ENCODE results near the gene TRIP11.

DNA sequence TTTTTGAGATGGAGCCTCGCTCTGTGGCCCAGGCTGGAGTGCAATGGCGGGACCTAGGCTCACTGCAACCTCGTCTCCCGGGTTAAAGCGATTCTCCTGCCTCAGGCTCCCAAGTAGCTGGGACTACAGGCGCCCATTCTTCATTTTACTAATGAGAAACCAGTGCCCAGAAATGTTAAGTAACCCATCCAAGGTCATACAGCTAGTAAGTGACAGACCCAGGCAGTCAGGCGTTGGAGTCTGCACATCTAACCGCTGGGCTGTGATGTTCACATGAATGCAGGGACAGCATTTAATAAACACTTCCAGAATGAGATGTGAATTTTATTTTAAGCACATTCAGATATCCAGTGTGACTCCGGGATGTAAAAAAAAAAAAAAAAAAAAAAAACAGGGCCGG lies 1.3 kb upstream of the TRIP11 start:
- TF ChIP-seq POLR2AphosphoS5 (IDR thresholded peaks at IDR 0.05; ENCODE audit: borderline replicate concordance, low read depth, low read length) = no peak
- no peak for TF ChIP-seq EZH2 (IDR thresholded peaks at IDR 0.05)

Measured in SK-N-MC (cell line).